Body of pancreas (tissue), 4 donors: Measurements from ENCODE around the gene MYO6. TPM values are rescaled to one million over a fixed set of nuclear protein-coding genes. Genes with fewer than 3 reads are reported as not detected.

Experiments used
- ATAC-seq: fragments of 150-250 bp; one replicate; pipeline ENCODE4 v1.9.1; 2016
- DNase-seq, 4 donors: peaks; one replicate each; pipeline ENCODE4 v3.0.0-alpha.2; 2019
- H3K27ac ChIP-seq, 4 donors: fragments of 200-600 bp; sonication (generic); 1 replicate in 3 of 4; 2 replicates in 1 of 4; pipeline versions ENCODE4 v1.5.1 to v1.6.1; 2016 to 2019; ENCODE audit warnings: mild to moderate bottlenecking in 1 of 4, mixed read lengths in 1 of 4, moderate library complexity in 1 of 4
- H3K27me3 ChIP-seq, 2 donors: fragments of 200-600 bp; sonication (generic); one replicate each; pipeline ENCODE4 v1.6.0; 2016; ENCODE audit warnings: mild to moderate bottlenecking in 1 of 2
- H3K36me3 ChIP-seq, 2 donors: fragments of 200-600 bp; sonication (generic); replicated peaks in 1 of 2; 2 replicates each; pipeline ENCODE4 v1.5.1; 2016; ENCODE audit warnings: low read depth in 2 of 2; ENCODE audit not compliant: insufficient read depth in 1 of 2
- H3K4me1 ChIP-seq: fragments of 200-600 bp; sonication (generic); one replicate; pipeline ENCODE4 v1.6.0; 2016
- H3K4me3 ChIP-seq, 2 donors: fragments of 200-600 bp; sonication (generic); 1 replicate in 1 of 2; 2 replicates in 1 of 2; pipeline ENCODE4 v1.5.1; 2016 to 2019
- H3K9me3 ChIP-seq, 3 donors: fragments of 200-600 bp; sonication (generic); 1 replicate in 2 of 3; 2 replicates in 1 of 3; pipeline ENCODE4 v1.5.1; 2016
- POLR2A ChIP-seq, 3 donors: fragments of 450-650 bp; IDR thresholded peaks; one replicate each; pipeline ENCODE4 v1.6.1; 2016; ENCODE audit warnings: antibody characterized with exemption in 3 of 3, mild to moderate bottlenecking in 2 of 3
- WGBS, 2 donors: methylation state at CpG; one replicate each; pipeline ENCODE4 v1.1.5; 2017; 5-methylcytosine and 5-hydroxymethylcytosine counted together
- intact Hi-C: fragments of 100-400 bp; cut with DNase I; formaldehyde crosslinking; loops from one replicate; pipeline ENCODE4 v1.15.1; 2023
- total RNA-seq, 2 donors: library from RNA; depleted of rRNA; stranded (reverse); fragments of >200 nt; gene quantifications; one replicate each; pipeline ENCODE4 v1.1.0, GENCODE V29; 2016
- TF ChIP-seq, protein P1 (sequence below), 7 experiments: fragments of 450-650 bp in 4 of 7; fragments of 200-600 bp in 3 of 7; sonication (generic) in 3 of 7; IDR thresholded peaks; one replicate each; pipeline ENCODE4 v1.5.1; 2016 to 2019; ENCODE audit warnings: antibody characterized with exemption in 7 of 7

The MYO6 gene
- total RNA-seq, 2 donors from 2014 or later: 21.0 to 29.7 TPM

GRCh38 chr6:75850026-75850833 lies 101.2 kb downstream of the MYO6 start:
- H3K4me1 ChIP-seq: peaks cover 75% of the 10 kb centered on the region
- intact Hi-C loops: no loop called here
- no peaks in the 10 kb centered on the region for H3K36me3 ChIP-seq
- H3K4me3 ChIP-seq: no peak overlapping the region
- TF ChIP-seq, protein P1, sequence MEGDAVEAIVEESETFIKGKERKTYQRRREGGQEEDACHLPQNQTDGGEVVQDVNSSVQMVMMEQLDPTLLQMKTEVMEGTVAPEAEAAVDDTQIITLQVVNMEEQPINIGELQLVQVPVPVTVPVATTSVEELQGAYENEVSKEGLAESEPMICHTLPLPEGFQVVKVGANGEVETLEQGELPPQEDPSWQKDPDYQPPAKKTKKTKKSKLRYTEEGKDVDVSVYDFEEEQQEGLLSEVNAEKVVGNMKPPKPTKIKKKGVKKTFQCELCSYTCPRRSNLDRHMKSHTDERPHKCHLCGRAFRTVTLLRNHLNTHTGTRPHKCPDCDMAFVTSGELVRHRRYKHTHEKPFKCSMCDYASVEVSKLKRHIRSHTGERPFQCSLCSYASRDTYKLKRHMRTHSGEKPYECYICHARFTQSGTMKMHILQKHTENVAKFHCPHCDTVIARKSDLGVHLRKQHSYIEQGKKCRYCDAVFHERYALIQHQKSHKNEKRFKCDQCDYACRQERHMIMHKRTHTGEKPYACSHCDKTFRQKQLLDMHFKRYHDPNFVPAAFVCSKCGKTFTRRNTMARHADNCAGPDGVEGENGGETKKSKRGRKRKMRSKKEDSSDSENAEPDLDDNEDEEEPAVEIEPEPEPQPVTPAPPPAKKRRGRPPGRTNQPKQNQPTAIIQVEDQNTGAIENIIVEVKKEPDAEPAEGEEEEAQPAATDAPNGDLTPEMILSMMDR (IDR thresholded peaks at IDR 0.05): no peak
- no peak for TF ChIP-seq POLR2A (IDR thresholded peaks at IDR 0.05)
- H3K27ac ChIP-seq: peak overlapping the region; percentile 6 to 86 (median 76)
- DNase-seq (no peak), ATAC-seq (no peak)
- WGBS, 2 donors: 39 to 45% methylated on average over 7 of the region's 7 CpGs
- H3K27me3 ChIP-seq: no peaks in the 10 kb centered on the region
- peaks cover 0 to 5% (median 0%) of the 10 kb centered on the region in 3 donors for H3K9me3 ChIP-seq

DNA sequence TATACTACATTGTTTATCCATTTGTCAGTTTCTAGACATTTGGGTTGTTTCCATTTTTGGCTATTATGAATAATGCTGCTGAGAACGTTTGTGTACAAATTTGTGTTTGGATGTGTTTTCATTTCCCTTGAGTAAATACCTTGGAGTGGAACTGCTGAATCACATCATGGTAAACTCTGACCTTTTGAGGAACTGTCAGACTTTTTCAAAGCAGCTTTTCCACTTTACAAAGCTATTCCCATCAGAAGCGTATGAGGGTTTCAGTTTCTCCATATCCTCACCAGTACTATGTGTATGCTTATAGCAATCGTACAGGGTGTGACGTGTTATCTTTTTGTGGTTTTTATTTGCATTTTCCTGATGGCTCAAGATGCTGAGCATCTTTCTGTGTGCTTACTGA lies 103.7 kb downstream of the MYO6 start:
- ATAC-seq (peak; percentile 39), DNase-seq (no peak)
- Histone ChIP-seq H3K27ac (peak overlapping the region in 2 of 4 donors; percentile 16 to 41), H3K4me3 (no peak overlapping the region), H3K36me3 (no peaks in the 10 kb centered on the region), H3K27me3 (no peaks in the 10 kb centered on the region), H3K9me3 (no peaks in the 10 kb centered on the region), H3K4me1 (peaks cover 68% of the 10 kb centered on the region)
- 49% methylated on average over 4 of the region's 4 CpGs for WGBS, 2 donors
- TF ChIP-seq, protein P1 (IDR thresholded peaks at IDR 0.05): no peak
- no peak for TF ChIP-seq POLR2A (IDR thresholded peaks at IDR 0.05)
- intact Hi-C loops: no loop called here

- DNase-seq: no peak
- TF ChIP-seq POLR2A (IDR thresholded peaks at IDR 0.05): no peak
- TF ChIP-seq, protein P1 (IDR thresholded peaks at IDR 0.05): no peak
- intact Hi-C loops: no loop called here
- peak; percentile 62 for ATAC-seq
- no peaks in the 10 kb centered on the region for H3K27me3 ChIP-seq
- WGBS, 2 donors: 18 to 20% methylated on average over 2 of the region's 2 CpGs
- peaks cover 58% of the 10 kb centered on the region for H3K4me1 ChIP-seq
- peak overlapping the region in 2 of 4 donors; percentile 16 to 41 for H3K27ac ChIP-seq
- no peaks in the 10 kb centered on the region for H3K9me3 ChIP-seq
- H3K4me3 ChIP-seq: no peak overlapping the region
- H3K36me3 ChIP-seq: no peaks in the 10 kb centered on the region
Observed at GRCh38 chr6:75853806-75854205, 104.8 kb downstream of the MYO6 start.

- WGBS, 2 donors: 10 to 11% methylated on average over 1 of the region's 1 CpG
- Histone ChIP-seq H3K27ac (no peak overlapping the region), H3K9me3 (no peaks in the 10 kb centered on the region), H3K4me3 (no peak overlapping the region), H3K36me3 (no peaks in the 10 kb centered on the region), H3K27me3 (no peaks in the 10 kb centered on the region), H3K4me1 (peaks cover 45% of the 10 kb centered on the region)
- TF ChIP-seq POLR2A (IDR thresholded peaks at IDR 0.05): no peak
- TF ChIP-seq, protein P1 (IDR thresholded peaks at IDR 0.05): peak in 6 of 7 experiments; percentile 31 to 60 (median 50)
- peak; percentile 49 for ATAC-seq
- peak; percentile 66 to 82 (median 72) for DNase-seq
- intact Hi-C loops: no loop called here
Observed at GRCh38 chr6:75855052-75855451, 106.0 kb downstream of the MYO6 start.
